C1 segment of cervical spinal cord (tissue), 14 donors: Measurements from ENCODE around the gene TNIK.
"Not testable (repeated sequence)": the region's sequence is repeated elsewhere in the genome, so short reads cannot be mapped to it uniquely, and the experiment has no call there.

ENCODE experiments used
- DNase-seq, 14 donors: peaks; one replicate each; lab custom pipeline; 2025; lab: John Stamatoyannopoulos, UW

The TNIK gene

GRCh38 chr3:171258316-171258715, 201.9 kb downstream of the TNIK start:
- no peak for DNase-seq

GRCh38 chr3:171257251-171258203, 202.7 kb downstream of the TNIK start:
- no peak for DNase-seq

- DNase-seq = no peak
These were observed 203.6 kb downstream of the TNIK start for GRCh38 chr3:171256445-171257250.

- no peak for DNase-seq
These were observed 204.9 kb downstream of the TNIK start for GRCh38 chr3:171255236-171255806.

- no peak for DNase-seq
These were observed 205.9 kb downstream of the TNIK start for GRCh38 chr3:171254315-171254714.

GRCh38 chr3:171251835-171252234, 208.4 kb downstream of the TNIK start:
- DNase-seq = no peak

GRCh38 chr3:171250444-171250843, 209.8 kb downstream of the TNIK start:
- no peak for DNase-seq

GRCh38 chr3:171249245-171249644, 211.0 kb downstream of the TNIK start:
- no peak for DNase-seq

GRCh38 chr3:171248426-171249111, 211.6 kb downstream of the TNIK start:
- no peak for DNase-seq

- no peak for DNase-seq
These were observed 214.1 kb downstream of the TNIK start for GRCh38 chr3:171245796-171246765.

- no peak for DNase-seq
These were observed 217.3 kb downstream of the TNIK start for GRCh38 chr3:171242951-171243350.

- DNase-seq = no peak
These were observed 218.0 kb downstream of the TNIK start for GRCh38 chr3:171242170-171242569.

- not testable (repeated sequence) for DNase-seq
These were observed 218.6 kb downstream of the TNIK start for GRCh38 chr3:171241655-171242054.

GRCh38 chr3:171240504-171240835, 219.7 kb downstream of the TNIK start:
- no peak for DNase-seq

- DNase-seq = no peak
These were observed 220.3 kb downstream of the TNIK start for GRCh38 chr3:171239757-171240503.

GRCh38 chr3:171237009-171237385, 223.2 kb downstream of the TNIK start:
- peak in 1 of 14 donors; percentile 30 for DNase-seq

- peak in 1 of 14 donors; percentile 8 for DNase-seq
These were observed 223.8 kb downstream of the TNIK start for GRCh38 chr3:171236265-171237008.

- DNase-seq = peak in 5 of 14 donors; percentile 2 to 67 (median 21)
These were observed 225.8 kb downstream of the TNIK start for GRCh38 chr3:171234298-171235010.
